HG03442 (cell line): Measurements from ENCODE around the gene PALM3.

Experiments
- ATAC-seq: cut with Tn5 transposase; IDR thresholded peaks from one replicate; pipeline ENCODE4 v1.9.1; 2021; ENCODE audit warnings: mild to moderate bottlenecking, moderate library complexity; ENCODE audit not compliant: unreplicated experiment

PALM3 gene

DNA sequence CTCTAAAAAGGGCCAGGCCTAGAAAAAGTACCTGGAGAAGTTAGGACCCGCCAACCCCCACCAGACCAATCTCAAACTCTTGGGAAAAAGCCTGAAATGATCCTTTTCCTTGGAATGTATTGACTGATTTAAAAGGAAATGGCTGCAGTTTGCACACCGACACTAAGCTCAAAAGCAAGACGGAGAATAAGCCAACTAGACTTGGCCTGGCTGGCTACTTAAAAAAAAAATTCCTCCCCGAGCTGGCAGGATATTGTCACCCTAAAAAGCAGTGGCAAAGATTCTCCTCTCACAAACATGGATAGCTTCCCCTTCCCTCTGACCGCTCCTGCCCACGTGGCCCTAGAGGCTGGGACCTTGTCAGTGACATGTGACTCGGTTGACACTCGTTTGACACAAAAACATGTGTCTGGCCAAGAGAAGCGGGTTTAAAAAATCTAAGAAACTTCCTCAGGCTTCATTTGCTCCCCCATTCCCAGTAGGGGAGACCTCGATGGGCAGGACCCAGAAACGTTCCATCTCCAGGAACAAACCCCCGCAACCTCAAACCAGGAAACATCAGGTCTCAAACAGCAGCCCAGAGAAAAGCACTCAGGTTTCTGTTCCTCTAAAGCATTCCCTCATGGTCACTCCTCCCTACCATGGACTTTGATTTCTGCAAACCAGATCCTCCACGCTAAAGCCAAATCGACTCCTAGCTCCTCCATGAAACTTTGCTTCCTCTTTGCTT lies 57.1 kb downstream of the PALM3 start:
- no peak for ATAC-seq
